SU-DHL-6 (cell line): ENCODE data around the gene PCDHB14.

Experiments used
- H2AFZ ChIP-seq: fragments of 200-600 bp; sonication (generic); 2 replicates; pipeline ENCODE4 v1.6.1; 2014; ENCODE audit warnings: low read depth, mild to moderate bottlenecking, moderate library complexity, mixed read lengths, antibody characterized with exemption, low read length; ENCODE audit not compliant: severe bottlenecking
- H3F3A ChIP-seq: fragments of 200-600 bp; shearing (Covaris generic); 2 replicates; pipeline ENCODE4 v1.6.0; 2016; ENCODE audit warnings: antibody characterized with exemption, mild to moderate bottlenecking; ENCODE audit not compliant: insufficient read depth
- H3K27ac ChIP-seq: fragments of 200-600 bp; sonication (generic); 2 replicates; pipeline ENCODE4 v1.5.1; 2016; ENCODE audit warnings: low read depth, mild to moderate bottlenecking, low read length, moderate library complexity, mixed read lengths
- H3K27me3 ChIP-seq: fragments of 200-600 bp; sonication (generic), shearing (Covaris generic); 2 replicates; pipeline ENCODE4 v1.6.0; 2014; ENCODE audit warnings: mild to moderate bottlenecking, low read length
- H3K36me3 ChIP-seq: fragments of 200-600 bp; sonication (generic); 2 replicates; pipeline ENCODE4 v1.6.1; 2014; ENCODE audit warnings: mild to moderate bottlenecking, low read length, mixed read lengths
- H3K4me2 ChIP-seq: fragments of 300-600, 200-600 bp; shearing (Covaris generic), sonication (generic); 2 replicates; pipeline ENCODE4 v1.6.0; 2014; ENCODE audit warnings: low read length, low read depth, mild to moderate bottlenecking; ENCODE audit not compliant: poor library complexity, severe bottlenecking
- H3K4me3 ChIP-seq: fragments of 200-600 bp; sonication (generic); 2 replicates; pipeline ENCODE4 v1.5.1; 2014; ENCODE audit warnings: antibody characterized with exemption, low read length, mild to moderate bottlenecking, mixed read lengths; ENCODE audit not compliant: insufficient read depth, poor library complexity, severe bottlenecking
- H3K79me2 ChIP-seq: fragments of 200-600 bp; sonication (generic); 2 replicates; pipeline ENCODE4 v1.6.1; 2014; ENCODE audit warnings: mild to moderate bottlenecking, low read length, moderate library complexity; ENCODE audit not compliant: insufficient read depth
- H3K9ac ChIP-seq: fragments of 200-600 bp; sonication (generic); 2 replicates; pipeline ENCODE4 v1.7.0; 2014; ENCODE audit warnings: mild to moderate bottlenecking, low read length
- H3K9me2 ChIP-seq: fragments of 200-600 bp; sonication (generic); replicated peaks from 2 replicates; pipeline ENCODE4 v1.6.1; 2014; ENCODE audit warnings: low read length; ENCODE audit not compliant: insufficient read depth
- H3K9me3 ChIP-seq: fragments of 200-600 bp; sonication (generic); 2 replicates; pipeline ENCODE4 v1.6.1; 2014; ENCODE audit warnings: low read length, mixed read lengths; ENCODE audit not compliant: insufficient read depth
- H4K20me1 ChIP-seq: fragments of 200-600 bp; sonication (generic); 2 replicates; pipeline ENCODE4 v1.6.1; 2014; ENCODE audit warnings: low read depth, mild to moderate bottlenecking, antibody characterized with exemption, low read length, moderate library complexity, mixed read lengths
- CTCF ChIP-seq: fragments of 200-600 bp; sonication (generic); IDR thresholded peaks from one replicate; pipeline ENCODE4 v1.5.1; 2017; ENCODE audit warnings: antibody characterized with exemption, mild to moderate bottlenecking, low read length, moderate library complexity; ENCODE audit not compliant: insufficient read depth, poor library complexity, severe bottlenecking
- EZH2phosphoT487 ChIP-seq: fragments of 200-600 bp; sonication (generic), shearing (Covaris generic); conservative IDR thresholded peaks from 2 replicates; pipeline ENCODE4 v1.6.1; 2018; ENCODE audit warnings: mild to moderate bottlenecking, antibody characterized with exemption, low read length, moderate library complexity, mixed read lengths

Gene PCDHB14

GRCh38 chr5:141260458-141261237 lies 37.5 kb downstream of the PCDHB14 start:
- H3K27me3 ChIP-seq: no peaks in the 10 kb centered on the region
- no peak overlapping the region for H3K27ac ChIP-seq
- no peak overlapping the region for H2AFZ ChIP-seq
- no peaks in the 10 kb centered on the region for H3K79me2 ChIP-seq
- no peak overlapping the region for H3K4me2 ChIP-seq
- no peaks in the 10 kb centered on the region for H3F3A ChIP-seq
- H3K36me3 ChIP-seq: no peaks in the 10 kb centered on the region
- H3K9me2 ChIP-seq: no peaks in the 10 kb centered on the region
- no peak for TF ChIP-seq EZH2phosphoT487
- no peak for TF ChIP-seq CTCF
- peaks cover 56% of the 10 kb centered on the region for H3K9me3 ChIP-seq
- H4K20me1 ChIP-seq: no peaks in the 10 kb centered on the region
- H3K9ac ChIP-seq: no peak overlapping the region
- H3K4me3 ChIP-seq: no peak overlapping the region

- no peaks in the 10 kb centered on the region for H3F3A ChIP-seq
- H3K36me3 ChIP-seq: no peaks in the 10 kb centered on the region
- no peak overlapping the region for H3K27ac ChIP-seq
- TF ChIP-seq EZH2phosphoT487: no peak
- no peak for TF ChIP-seq CTCF
- no peak overlapping the region for H3K4me2 ChIP-seq
- H3K9ac ChIP-seq: no peak overlapping the region
- H3K79me2 ChIP-seq: no peaks in the 10 kb centered on the region
- no peaks in the 10 kb centered on the region for H3K9me2 ChIP-seq
- no peak overlapping the region for H3K4me3 ChIP-seq
- H3K27me3 ChIP-seq: no peaks in the 10 kb centered on the region
- no peaks in the 10 kb centered on the region for H4K20me1 ChIP-seq
- no peak overlapping the region for H2AFZ ChIP-seq
- H3K9me3 ChIP-seq: peaks cover 54% of the 10 kb centered on the region
These were observed 38.0 kb downstream of the PCDHB14 start for GRCh38 chr5:141261238-141261546.

- no peaks in the 10 kb centered on the region for H3K27me3 ChIP-seq
- H3K9me3 ChIP-seq: peaks cover 33% of the 10 kb centered on the region
- H3K36me3 ChIP-seq: no peaks in the 10 kb centered on the region; the same call in 1 of the 2 replicates
- no peaks in the 10 kb centered on the region for H4K20me1 ChIP-seq
- H3K27ac ChIP-seq: no peak overlapping the region
- H3K79me2 ChIP-seq: no peaks in the 10 kb centered on the region
- H3K4me2 ChIP-seq: no peak overlapping the region
- no peaks in the 10 kb centered on the region for H3K9me2 ChIP-seq
- H2AFZ ChIP-seq: no peak overlapping the region
- TF ChIP-seq CTCF: no peak
- no peak for TF ChIP-seq EZH2phosphoT487
- H3K4me3 ChIP-seq: no peak overlapping the region
- H3K9ac ChIP-seq: no peak overlapping the region
- H3F3A ChIP-seq: no peaks in the 10 kb centered on the region
These were observed 46.1 kb downstream of the PCDHB14 start for GRCh38 chr5:141269195-141269594.
